GM18951 (cell line): ENCODE data around the gene HPSE2.

ENCODE experiments used
- POLR2A ChIP-seq: IDR thresholded peaks from 4 replicates; pipeline ENCODE4 v1.6.1; 2011; ENCODE audit warnings: mild to moderate bottlenecking; ENCODE audit not compliant: insufficient read length, insufficient read depth; ENCODE audit errors: extremely low read depth
- in situ Hi-C: fragments of 300-500 bp; cut with MboI; formaldehyde crosslinking; loops from one replicate; pipeline ENCODE4 v1.12.0; 2022; ENCODE audit warnings: low sequenced_read_pairs, mixed read lengths, inconsistent platforms; ENCODE audit not compliant: unreplicated experiment

Gene HPSE2

GRCh38 chr10:98800263-98800662, 435.4 kb downstream of the HPSE2 start:
- no peak for TF ChIP-seq POLR2A
- in situ Hi-C loops, result no loop called here

- in situ Hi-C loops, result no loop called here
Observed at GRCh38 chr10:98795467-98795866, 440.2 kb downstream of the HPSE2 start.

GRCh38 chr10:98790817-98791216, 444.8 kb downstream of the HPSE2 start:
- in situ Hi-C loops, result no loop called here
- no peak for TF ChIP-seq POLR2A

More at GRCh38 chr10:98795467-98795866, 440.2 kb downstream of the HPSE2 start:
- no peak for TF ChIP-seq POLR2A

GRCh38 chr10:98778277-98778759, 457.3 kb downstream of the HPSE2 start:
- in situ Hi-C loops, result no loop called here
- no peak for TF ChIP-seq POLR2A

GRCh38 chr10:98758463-98758862, 477.2 kb downstream of the HPSE2 start:
- no peak for TF ChIP-seq POLR2A
- in situ Hi-C loops, result no loop called here

GRCh38 chr10:98748298-98748697, 487.4 kb downstream of the HPSE2 start:
- TF ChIP-seq POLR2A, result no peak
- in situ Hi-C loops, result no loop called here

GRCh38 chr10:98745645-98746044, 490.0 kb downstream of the HPSE2 start:
- no peak for TF ChIP-seq POLR2A
- in situ Hi-C loops, result no loop called here

GRCh38 chr10:98720551-98720950, 515.1 kb downstream of the HPSE2 start:
- no peak for TF ChIP-seq POLR2A
- in situ Hi-C loops, result no loop called here

- in situ Hi-C loops, result no loop called here
- no peak for TF ChIP-seq POLR2A
Observed at GRCh38 chr10:98713586-98713985, 522.1 kb downstream of the HPSE2 start.

- in situ Hi-C loops, result no loop called here
- no peak for TF ChIP-seq POLR2A
Observed at GRCh38 chr10:98696516-98696915, 539.1 kb downstream of the HPSE2 start.

- TF ChIP-seq POLR2A, result no peak
- in situ Hi-C loops, result no loop called here
Observed at GRCh38 chr10:98694883-98695282, 540.8 kb downstream of the HPSE2 start.

GRCh38 chr10:98694014-98694413, 541.6 kb downstream of the HPSE2 start:
- no peak for TF ChIP-seq POLR2A
- in situ Hi-C loops, result no loop called here

- TF ChIP-seq POLR2A, result no peak
- in situ Hi-C loops, result no loop called here
Observed at GRCh38 chr10:98687685-98688084, 548.0 kb downstream of the HPSE2 start.

- in situ Hi-C loops, result no loop called here
- TF ChIP-seq POLR2A, result no peak
Observed at GRCh38 chr10:98684019-98684899, 551.4 kb downstream of the HPSE2 start.

- in situ Hi-C loops, result no loop called here
Observed at GRCh38 chr10:98676895-98677294, 558.8 kb downstream of the HPSE2 start.

GRCh38 chr10:98675902-98676301, 559.8 kb downstream of the HPSE2 start:
- TF ChIP-seq POLR2A, result no peak
- in situ Hi-C loops, result no loop called here

More at GRCh38 chr10:98676895-98677294, 558.8 kb downstream of the HPSE2 start:
- no peak for TF ChIP-seq POLR2A
